ENCODE results near the gene PCDHGC4. TPM values are rescaled to one million over a fixed set of nuclear protein-coding genes. Genes with fewer than 3 reads are reported as not detected.

Gene PCDHGC4
- total RNA-seq, 4 donors from 2014 or later: 1.5 to 4.1 (median 3.5) TPM

DNA sequence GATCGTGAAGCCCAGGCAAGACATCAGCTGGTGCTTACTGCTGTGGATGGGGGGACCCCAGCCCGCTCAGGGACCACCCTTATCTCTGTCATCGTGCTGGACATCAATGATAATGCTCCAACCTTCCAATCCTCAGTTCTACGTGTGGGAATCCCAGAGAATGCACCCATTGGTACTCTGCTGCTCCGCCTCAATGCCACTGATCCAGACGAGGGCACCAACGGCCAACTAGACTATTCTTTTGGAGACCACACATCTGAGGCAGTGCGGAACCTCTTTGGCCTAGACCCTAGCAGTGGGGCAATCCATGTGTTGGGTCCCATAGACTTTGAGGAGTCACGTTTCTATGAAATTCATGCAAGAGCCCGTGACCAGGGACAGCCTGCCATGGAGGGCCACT, 5.0 kb downstream of the PCDHGC4 start:
- ATAC-seq (ENCODE audit: low FRiP score): no peak
- TF ChIP-seq, protein P1, sequence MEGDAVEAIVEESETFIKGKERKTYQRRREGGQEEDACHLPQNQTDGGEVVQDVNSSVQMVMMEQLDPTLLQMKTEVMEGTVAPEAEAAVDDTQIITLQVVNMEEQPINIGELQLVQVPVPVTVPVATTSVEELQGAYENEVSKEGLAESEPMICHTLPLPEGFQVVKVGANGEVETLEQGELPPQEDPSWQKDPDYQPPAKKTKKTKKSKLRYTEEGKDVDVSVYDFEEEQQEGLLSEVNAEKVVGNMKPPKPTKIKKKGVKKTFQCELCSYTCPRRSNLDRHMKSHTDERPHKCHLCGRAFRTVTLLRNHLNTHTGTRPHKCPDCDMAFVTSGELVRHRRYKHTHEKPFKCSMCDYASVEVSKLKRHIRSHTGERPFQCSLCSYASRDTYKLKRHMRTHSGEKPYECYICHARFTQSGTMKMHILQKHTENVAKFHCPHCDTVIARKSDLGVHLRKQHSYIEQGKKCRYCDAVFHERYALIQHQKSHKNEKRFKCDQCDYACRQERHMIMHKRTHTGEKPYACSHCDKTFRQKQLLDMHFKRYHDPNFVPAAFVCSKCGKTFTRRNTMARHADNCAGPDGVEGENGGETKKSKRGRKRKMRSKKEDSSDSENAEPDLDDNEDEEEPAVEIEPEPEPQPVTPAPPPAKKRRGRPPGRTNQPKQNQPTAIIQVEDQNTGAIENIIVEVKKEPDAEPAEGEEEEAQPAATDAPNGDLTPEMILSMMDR (IDR thresholded peaks at IDR 0.05): no peak
- no peak for DNase-seq (ENCODE audit: low spot score)

GRCh38 chr5:141490271-141490670, 5.4 kb downstream of the PCDHGC4 start:
- TF ChIP-seq, protein P1 (IDR thresholded peaks at IDR 0.05): no peak
- ATAC-seq (ENCODE audit: low FRiP score): no peak
- DNase-seq (ENCODE audit: low spot score): no peak

DNA sequence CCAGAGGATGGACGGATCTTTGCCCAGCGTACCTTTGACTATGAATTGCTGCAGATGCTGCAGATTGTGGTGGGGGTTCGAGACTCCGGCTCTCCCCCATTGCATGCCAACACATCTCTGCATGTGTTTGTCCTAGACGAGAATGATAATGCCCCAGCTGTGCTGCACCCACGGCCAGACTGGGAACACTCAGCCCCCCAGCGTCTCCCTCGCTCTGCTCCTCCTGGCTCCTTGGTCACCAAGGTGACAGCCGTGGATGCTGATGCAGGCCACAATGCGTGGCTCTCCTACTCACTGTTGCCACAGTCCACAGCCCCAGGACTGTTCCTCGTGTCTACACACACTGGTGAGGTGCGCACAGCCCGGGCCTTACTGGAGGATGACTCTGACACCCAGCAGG, 5.9 kb downstream of the PCDHGC4 start:
- no peak for DNase-seq (ENCODE audit: low spot score)
- ATAC-seq (ENCODE audit: low FRiP score): no peak
- TF ChIP-seq, protein P1 (IDR thresholded peaks at IDR 0.05): no peak

- no peak for ATAC-seq (ENCODE audit: low FRiP score)
- TF ChIP-seq, protein P1 (IDR thresholded peaks at IDR 0.05): no peak
- DNase-seq (ENCODE audit: low spot score): no peak
Measured at GRCh38 chr5:141491323-141492167, 6.7 kb downstream of the PCDHGC4 start.

GRCh38 chr5:141492168-141492885, 7.5 kb downstream of the PCDHGC4 start:
- DNase-seq (ENCODE audit: low spot score) (no peak), ATAC-seq (ENCODE audit: low FRiP score) (no peak)
- TF ChIP-seq, protein P1 (IDR thresholded peaks at IDR 0.05): no peak

DNA sequence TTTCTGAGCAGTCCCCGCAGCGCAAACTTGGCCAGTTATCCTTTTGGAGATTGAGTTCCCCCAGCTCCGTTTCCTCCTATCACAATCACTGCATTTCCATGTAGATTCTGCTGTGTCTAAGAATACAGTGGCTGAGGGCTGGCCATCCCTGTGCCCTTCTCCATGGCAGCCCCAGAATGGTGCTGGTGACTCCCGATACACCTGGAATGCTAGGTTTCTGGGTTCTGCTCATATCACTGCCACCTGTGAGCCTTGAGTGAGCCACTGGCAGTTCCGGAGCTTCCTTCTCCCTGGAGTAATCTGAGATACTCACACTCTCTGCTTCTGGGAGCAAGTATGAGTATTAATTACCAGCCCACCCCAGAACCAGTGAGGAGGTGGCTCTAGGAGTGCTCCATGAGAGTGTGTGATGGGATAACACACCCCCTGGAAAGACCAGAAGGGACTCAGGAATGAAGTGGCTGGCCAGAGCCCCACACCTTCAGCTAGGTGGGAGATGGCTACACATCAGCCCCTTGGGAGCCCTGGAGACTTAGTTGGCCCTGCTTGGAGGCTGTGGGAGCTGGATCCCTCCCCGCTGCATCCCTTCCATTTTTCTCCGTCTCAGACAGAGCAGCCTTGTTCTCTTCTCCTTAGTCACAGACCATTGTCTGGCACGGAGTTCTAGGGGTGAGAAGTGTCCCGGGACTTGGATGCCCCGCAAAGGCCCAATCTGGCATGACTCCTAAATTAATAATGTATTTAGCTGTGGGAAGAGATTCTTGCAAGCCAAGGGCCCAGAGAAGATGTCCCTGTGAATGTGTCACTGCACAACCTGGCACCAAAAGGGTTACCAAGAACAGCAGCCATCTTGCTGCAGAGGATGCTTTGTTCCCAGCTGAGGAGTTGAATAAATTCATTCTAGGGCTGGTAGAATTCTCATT, 8.9 kb downstream of the PCDHGC4 start:
- TF ChIP-seq, protein P1 (IDR thresholded peaks at IDR 0.05): no peak

More for the DNA sequence above, 8.9 kb downstream of the PCDHGC4 start:
- ATAC-seq (ENCODE audit: low FRiP score) (no peak), DNase-seq (ENCODE audit: low spot score) (no peak)

All from omental fat pad (tissue), 4 donors.